HepG2 (cell line): ENCODE results near the gene ZNF174. TPM values are rescaled to one million over a fixed set of nuclear protein-coding genes. Genes with fewer than 3 reads are reported as not detected.

ENCODE experiments used
- ARNTL ChIP-seq: sonication (generic); formaldehyde crosslinking; IDR thresholded peaks from 2 replicates; pipeline ENCODE4 v1.4.0; 2020; ENCODE audit warnings: mild to moderate bottlenecking, missing genetic modification reagents
- ASH2L ChIP-seq: fragments of 300-600, 200-600 bp; sonication (generic); IDR thresholded peaks from 2 replicates; pipeline ENCODE4 v1.7.0; 2017; ENCODE audit warnings: low read depth, mild to moderate bottlenecking, moderate library complexity, mixed read lengths, low read length; ENCODE audit not compliant: insufficient read length
- EP300 ChIP-seq, 3 experiments: sonication (generic) in 1 of 3; formaldehyde crosslinking in 1 of 3; IDR thresholded peaks; 2 replicates each; pipeline versions ENCODE4 v1.5.1 to v1.6.1; 2011 to 2020; ENCODE audit warnings: low read depth in 2 of 3, low read length in 2 of 3, borderline replicate concordance in 1 of 3, improper control_type of control experiment in 1 of 3, mild to moderate bottlenecking in 1 of 3, missing genetic modification reagents in 1 of 3, moderate library complexity in 1 of 3
- GZF1 ChIP-seq: sonication (generic); formaldehyde crosslinking; IDR thresholded peaks from 2 replicates; pipeline ENCODE4 v1.5.1; 2020; ENCODE audit warnings: mild to moderate bottlenecking, missing genetic modification reagents
- HDAC2 ChIP-seq: sonication (generic); formaldehyde crosslinking; IDR thresholded peaks from 2 replicates; pipeline ENCODE4 v1.4.0; 2020; ENCODE audit warnings: missing genetic modification reagents
- HOXA7 ChIP-seq: sonication (generic); formaldehyde crosslinking; IDR thresholded peaks from 2 replicates; pipeline ENCODE4 v1.8.1; 2022; ENCODE audit warnings: mild to moderate bottlenecking, missing genetic modification reagents, moderate library complexity
- IKZF1 ChIP-seq: fragments of 450-650 bp; IDR thresholded peaks from 2 replicates; pipeline ENCODE4 v1.7.1; 2016
- NFIB ChIP-seq: sonication (generic); formaldehyde crosslinking; IDR thresholded peaks from 2 replicates; pipeline ENCODE4 v1.9.0; 2021; ENCODE audit warnings: missing genetic modification reagents, mild to moderate bottlenecking, borderline replicate concordance
- RARA ChIP-seq: IDR thresholded peaks from 2 replicates; pipeline ENCODE4 v1.6.1; 2016; ENCODE audit warnings: missing genetic modification reagents, missing compliant biosample characterization
- SMAD1 ChIP-seq: sonication (generic); formaldehyde crosslinking; IDR thresholded peaks from 2 replicates; pipeline ENCODE4 v1.4.0; 2020; ENCODE audit warnings: missing genetic modification reagents, low read depth, mild to moderate bottlenecking, borderline replicate concordance
- STAT6 ChIP-seq: sonication (generic); formaldehyde crosslinking; IDR thresholded peaks from 2 replicates; pipeline ENCODE4 v1.4.0; 2020; ENCODE audit warnings: missing genetic modification reagents, mild to moderate bottlenecking, borderline replicate concordance
- TAF1 ChIP-seq: sonication (generic); formaldehyde crosslinking; IDR thresholded peaks from 2 replicates; pipeline ENCODE4 v1.4.0; 2020; ENCODE audit warnings: missing genetic modification reagents
- TBX2 ChIP-seq: sonication (generic); formaldehyde crosslinking; IDR thresholded peaks from 2 replicates; pipeline ENCODE4 v1.5.0; 2020; ENCODE audit warnings: missing genetic modification reagents, mild to moderate bottlenecking, borderline replicate concordance
- XRCC5 ChIP-seq: fragments of 200-400 bp; formaldehyde crosslinking; optimal IDR thresholded peaks from 2 replicates; pipeline ENCODE3; 2017; ENCODE audit warnings: mild to moderate bottlenecking, low read length
- ZBTB21 ChIP-seq: sonication (generic); formaldehyde crosslinking; IDR thresholded peaks from 2 replicates; pipeline ENCODE4 v1.4.0; 2020; ENCODE audit warnings: missing genetic modification reagents
- ZFX ChIP-seq: sonication (generic); formaldehyde crosslinking; IDR thresholded peaks from 2 replicates; pipeline ENCODE4 v1.4.0; 2020; ENCODE audit warnings: mild to moderate bottlenecking, low read depth, missing genetic modification reagents, moderate library complexity
- ZFYVE20 ChIP-seq: sonication (generic); formaldehyde crosslinking; IDR thresholded peaks from 2 replicates; pipeline ENCODE4 v1.8.0; 2023; ENCODE audit warnings: low read depth, mild to moderate bottlenecking, moderate library complexity, missing genetic modification reagents, borderline replicate concordance
- ZNF282 ChIP-seq: fragments of 450-650 bp; IDR thresholded peaks from 2 replicates; pipeline ENCODE4 v1.6.1; 2018; ENCODE audit not compliant: partially characterized antibody
- ZNF30 ChIP-seq: sonication (generic); formaldehyde crosslinking; IDR thresholded peaks from 2 replicates; pipeline ENCODE4 v1.5.0; 2020; ENCODE audit warnings: mild to moderate bottlenecking, missing genetic modification reagents
- ZNF460 ChIP-seq: sonication (generic); formaldehyde crosslinking; IDR thresholded peaks from 2 replicates; pipeline ENCODE4 v1.5.1; 2020; ENCODE audit warnings: missing genetic modification reagents, mild to moderate bottlenecking, borderline replicate concordance
- ZNF546 ChIP-seq: sonication (generic); formaldehyde crosslinking; conservative IDR thresholded peaks from 2 replicates; pipeline ENCODE4 v1.8.1; 2023; ENCODE audit warnings: mild to moderate bottlenecking, missing genetic modification reagents
- ZNF670 ChIP-seq: sonication (generic); formaldehyde crosslinking; IDR thresholded peaks from 2 replicates; pipeline ENCODE4 v1.8.0; 2022; ENCODE audit warnings: mild to moderate bottlenecking, missing genetic modification reagents, borderline replicate concordance
- ZNF770 ChIP-seq: sonication (generic); formaldehyde crosslinking; IDR thresholded peaks from 2 replicates; pipeline ENCODE4 v1.5.0; 2020; ENCODE audit warnings: mild to moderate bottlenecking, missing genetic modification reagents
- ZNF839 ChIP-seq: sonication (generic); formaldehyde crosslinking; IDR thresholded peaks from 2 replicates; pipeline ENCODE4 v1.4.0; 2020; ENCODE audit warnings: missing genetic modification reagents, mild to moderate bottlenecking, borderline replicate concordance
- polyA plus RNA-seq, 8 experiments: library from polyadenylated mRNA; depleted of rRNA in 3 of 8; stranded (reverse) in 7 of 8; unstranded in 1 of 8; fragments of >200 nt; fragmentation: Illumina TruSeq in 4 of 8; extraction: Trizol in 4 of 8; gene quantifications; 2 replicates each; pipeline versions ENCODE4 v1.2.1 to v1.2.3, GENCODE V29; 2011 to 2016; ENCODE audit warnings: low read depth in 4 of 8, missing spikeins in 1 of 8, mixed read lengths in 1 of 8; ENCODE audit not compliant: insufficient read depth in 1 of 8
- total RNA-seq, 5 experiments: library from RNA; depleted of rRNA; stranded (reverse); fragments of >200 nt; fragmentation: Illumina TruSeq; extraction: Trizol; gene quantifications; 2 replicates each; pipeline ENCODE4 v1.2.3, GENCODE V29; 2016; ENCODE audit warnings: low read depth in 1 of 5

ZNF174 gene
- total and polyA plus RNA-seq, 2 of the 13 experiments (the other 11 are each of a cell fraction or from before 2014, with no cell fraction given) = 8.3 to 10.6 TPM

- TF ChIP-seq ZFX (CRISPR knock-in tag) = peak; percentile 83
- TF ChIP-seq ZNF460 (CRISPR knock-in tag) = no peak
- no peak for TF ChIP-seq EP300 (IDR thresholded peaks at IDR 0.05; ENCODE audit: low read depth in 2 of 2, low read length in 2 of 2)
- no peak for TF ChIP-seq EP300 (CRISPR knock-in tag; IDR thresholded peaks at IDR 0.05; ENCODE audit: borderline replicate concordance)
- TF ChIP-seq TAF1 (CRISPR knock-in tag) = peak; percentile 73
- no peak for TF ChIP-seq ZNF546 (CRISPR knock-in tag)
- no peak for TF ChIP-seq TBX2 (CRISPR knock-in tag)
- no peak for TF ChIP-seq RARA (CRISPR knock-in tag)
- TF ChIP-seq ZNF30 (CRISPR knock-in tag) = no peak
- TF ChIP-seq ASH2L = no peak
- no peak for TF ChIP-seq ZNF282
- no peak for TF ChIP-seq HDAC2
- no peak for TF ChIP-seq IKZF1
- no peak for TF ChIP-seq ZNF839
- peak; percentile 59; the same call in 1 of the 2 replicates for TF ChIP-seq ZBTB21 (CRISPR knock-in tag)
- TF ChIP-seq ZNF770 (CRISPR knock-in tag) = no peak
- no peak for TF ChIP-seq SMAD1 (CRISPR knock-in tag)
- no peak for TF ChIP-seq XRCC5
- TF ChIP-seq ZNF670 (CRISPR knock-in tag) = no peak
- no peak for TF ChIP-seq GZF1
- TF ChIP-seq HOXA7 = no peak
- TF ChIP-seq NFIB (CRISPR knock-in tag) = no peak
- TF ChIP-seq ZFYVE20 (CRISPR knock-in tag) = no peak
- TF ChIP-seq ARNTL (CRISPR knock-in tag) = 0 out of 2 replicates have a peak, but pooled peaks have one; percentile 41
- TF ChIP-seq STAT6 (CRISPR knock-in tag) = no peak
Observed at GRCh38 chr16:3364774-3365427, 36.1 kb upstream of the ZNF174 start (continued).
